Stimulated activated CD8-positive, alpha-beta memory T cell treated with anti-CD3 and anti-CD28 coated beads, Interleukin-2, amount 100 ng/mL, for 48 hours (primary cell): ENCODE data around the gene FAF1.
"Not testable (repeated sequence)": the region's sequence is repeated elsewhere in the genome, so short reads cannot be mapped to it uniquely, and the experiment has no call there.

ENCODE experiments used
- DNase-seq, 2 donors: peaks; one replicate each; pipeline ENCODE4 v3.0.0-alpha.2; 2020; ENCODE audit warnings: low read depth in 2 of 2

The FAF1 gene

DNA sequence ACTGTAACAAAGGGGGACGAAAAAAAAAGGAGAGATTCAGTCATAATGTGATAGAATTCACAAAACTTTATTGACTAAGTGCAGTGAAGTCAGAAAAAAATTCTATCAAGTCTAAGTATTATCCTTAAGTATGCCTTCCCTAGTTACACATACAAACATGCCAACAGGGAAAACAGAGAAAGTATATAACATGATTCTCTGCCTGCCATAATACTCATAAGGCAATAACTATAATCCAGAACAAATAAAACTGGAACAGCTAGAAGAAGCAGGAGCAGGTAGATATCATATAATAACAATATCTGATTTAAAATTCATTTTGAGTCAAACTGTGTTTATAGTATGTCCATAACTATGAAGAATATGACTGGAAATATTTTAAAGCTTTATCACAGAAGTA is 184.3 kb downstream of the FAF1 start:
- no peak for DNase-seq

DNA sequence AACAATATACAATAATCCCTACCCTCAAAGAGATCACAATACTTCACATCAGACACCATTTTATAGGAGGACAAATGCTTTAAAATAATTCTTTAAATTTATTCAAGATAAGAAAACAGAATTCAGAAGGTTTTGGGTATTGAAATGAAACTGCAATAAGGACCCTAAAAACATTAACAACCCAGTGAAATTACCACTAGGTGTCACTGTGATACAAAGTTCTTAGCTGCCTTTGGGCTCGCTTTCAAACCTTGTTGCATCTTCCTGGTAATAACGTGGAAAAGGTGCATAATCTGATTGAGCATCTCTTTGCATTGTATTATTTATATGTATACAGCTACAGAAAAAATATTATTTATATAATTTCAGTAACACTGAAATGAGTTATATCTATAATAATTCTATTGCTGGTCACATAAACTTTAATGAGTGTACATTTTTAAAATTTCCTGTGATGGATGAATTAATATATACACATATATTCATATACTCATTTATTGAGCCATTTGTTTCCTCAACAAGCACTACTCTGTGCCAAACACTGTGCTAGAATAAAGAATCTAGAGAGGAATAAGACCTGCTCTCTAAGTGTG is 185.2 kb downstream of the FAF1 start:
- no peak for DNase-seq

DNA sequence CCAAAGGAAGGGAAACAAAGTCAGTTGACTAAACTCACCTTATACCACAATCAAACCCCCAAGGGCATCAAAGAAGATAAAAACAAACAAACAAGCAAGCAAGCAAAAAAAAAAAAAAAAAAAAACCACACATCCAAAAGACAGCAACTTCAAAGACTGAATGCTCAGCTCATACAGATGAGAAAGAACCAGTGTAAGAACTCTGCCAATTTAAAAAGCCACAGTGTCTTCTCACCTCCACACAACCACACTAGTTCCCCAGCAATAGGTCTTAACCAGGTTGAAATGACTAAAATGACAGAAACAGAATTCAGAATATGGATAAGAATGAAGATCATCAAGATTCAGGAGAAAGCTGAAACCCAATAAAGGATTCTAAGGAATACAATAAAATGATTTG is 193.4 kb downstream of the FAF1 start:
- DNase-seq, result no peak

DNA sequence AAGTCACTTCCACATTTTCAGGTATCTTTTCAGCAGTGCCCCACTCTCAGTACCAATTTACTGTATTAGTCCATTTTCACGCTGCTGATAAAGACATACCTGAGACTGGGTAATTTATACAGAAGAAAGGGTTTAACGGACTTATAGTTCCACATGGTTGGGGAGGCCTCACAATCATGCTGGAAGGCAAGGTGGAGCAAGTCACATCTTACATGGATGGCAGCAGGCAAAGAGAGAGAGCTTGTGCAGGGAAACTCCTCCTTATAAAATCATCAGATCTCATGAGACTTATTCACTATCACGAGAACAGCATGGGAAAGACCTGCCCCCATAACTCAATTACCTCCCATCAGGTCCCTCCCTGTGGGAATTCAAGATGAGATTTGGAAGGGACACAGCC is 203.5 kb downstream of the FAF1 start:
- DNase-seq, result not testable (repeated sequence)

DNA sequence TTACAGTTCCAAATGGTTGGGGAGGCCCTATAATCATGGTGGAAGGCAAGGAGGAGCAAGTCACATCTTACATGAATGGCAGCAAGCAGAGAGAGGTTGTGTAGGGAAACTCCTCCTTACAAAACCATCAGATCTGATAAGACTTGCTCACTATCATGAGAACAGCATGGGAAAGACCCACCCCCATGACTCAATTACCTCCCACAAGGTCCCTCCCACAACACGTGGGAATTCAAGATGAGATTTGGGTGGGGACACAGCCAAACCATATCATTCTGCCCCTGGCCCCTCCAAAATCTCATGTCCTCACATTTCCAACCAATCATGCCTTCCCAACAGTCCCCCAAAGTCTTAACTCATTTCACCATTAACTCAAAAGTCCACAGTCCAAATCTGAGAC is 205.3 kb downstream of the FAF1 start:
- not testable (repeated sequence) for DNase-seq

DNA sequence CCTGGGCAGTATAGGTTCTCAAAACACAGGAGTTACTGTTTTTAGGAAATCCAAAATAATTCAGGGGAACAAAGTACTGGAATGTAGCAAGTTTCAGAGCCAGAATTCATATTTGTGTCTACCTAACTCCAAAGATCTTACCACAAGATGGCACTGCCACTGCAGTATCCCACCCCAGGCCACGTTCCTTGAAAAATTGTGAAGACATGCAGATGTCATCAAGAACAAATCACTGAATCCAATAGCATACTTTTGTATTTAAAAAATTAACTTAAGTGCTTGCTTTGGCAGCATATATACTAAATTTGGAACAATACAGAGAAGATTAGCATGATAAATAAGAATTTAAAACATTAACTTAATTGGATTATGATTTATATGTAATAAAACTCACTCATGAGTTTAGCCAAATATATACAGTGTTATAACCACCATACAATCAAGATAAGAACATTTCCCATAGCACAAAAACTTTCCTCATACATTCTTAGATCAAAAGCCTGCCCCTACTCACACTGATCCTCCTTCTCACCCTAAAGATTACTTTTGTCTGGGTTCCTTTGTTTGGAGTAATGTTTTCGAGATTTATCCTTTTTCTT is 209.9 kb downstream of the FAF1 start:
- no peak for DNase-seq

DNA sequence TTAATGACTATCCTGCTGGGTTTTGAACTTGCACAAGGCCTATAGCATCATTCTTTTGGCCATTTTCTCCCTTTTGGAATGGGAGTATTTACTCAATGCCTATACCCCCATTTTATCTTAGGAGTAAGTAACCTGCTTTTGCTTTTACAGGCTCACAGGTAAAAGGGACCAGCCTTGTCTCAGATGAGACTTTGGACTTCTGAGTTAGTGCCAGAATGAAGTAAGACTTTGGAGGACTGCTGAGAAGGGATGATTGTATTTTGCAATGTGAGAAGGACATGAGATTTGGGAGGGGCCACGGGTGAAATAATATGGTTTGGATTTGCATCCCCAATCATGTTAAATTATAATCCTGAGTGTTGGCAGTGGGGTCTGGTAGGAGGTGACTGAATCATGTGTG is 212.7 kb downstream of the FAF1 start:
- no peak for DNase-seq

DNA sequence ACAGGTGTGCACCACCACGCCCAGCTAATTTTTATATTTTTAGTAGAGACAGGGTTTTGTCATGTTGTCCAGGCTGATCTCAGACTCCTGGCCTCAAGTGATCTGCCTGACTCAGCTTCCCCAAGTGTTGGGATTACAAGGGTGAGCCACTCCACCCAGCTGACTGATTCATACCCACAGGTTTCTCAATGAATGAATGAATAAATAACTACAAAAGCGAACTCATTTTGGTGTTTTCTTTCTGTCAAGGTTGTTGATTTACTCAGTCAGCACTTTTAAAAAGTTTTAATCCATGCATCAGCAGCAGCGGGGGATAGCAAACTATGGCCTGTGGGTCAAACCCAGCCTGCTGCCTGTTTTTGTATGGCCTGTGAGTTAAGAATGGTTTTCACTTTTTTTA is 217.5 kb downstream of the FAF1 start:
- DNase-seq, result no peak

DNA sequence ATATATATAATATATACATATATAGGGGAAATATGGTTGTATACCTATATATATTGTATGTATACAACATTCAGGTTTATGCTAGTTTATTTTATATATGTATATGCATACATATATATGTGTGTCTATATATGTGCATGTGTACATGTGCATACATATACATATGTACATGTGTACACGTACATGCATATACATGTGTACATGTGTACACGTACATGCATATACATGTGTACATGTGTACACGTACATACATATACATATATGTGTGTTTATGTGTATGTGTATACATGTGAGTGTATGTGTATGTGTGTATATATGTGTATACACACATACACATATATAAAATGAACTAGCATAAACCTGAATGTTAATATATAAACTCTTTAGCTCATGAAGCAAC is 220.9 kb downstream of the FAF1 start:
- DNase-seq, result no peak

DNA sequence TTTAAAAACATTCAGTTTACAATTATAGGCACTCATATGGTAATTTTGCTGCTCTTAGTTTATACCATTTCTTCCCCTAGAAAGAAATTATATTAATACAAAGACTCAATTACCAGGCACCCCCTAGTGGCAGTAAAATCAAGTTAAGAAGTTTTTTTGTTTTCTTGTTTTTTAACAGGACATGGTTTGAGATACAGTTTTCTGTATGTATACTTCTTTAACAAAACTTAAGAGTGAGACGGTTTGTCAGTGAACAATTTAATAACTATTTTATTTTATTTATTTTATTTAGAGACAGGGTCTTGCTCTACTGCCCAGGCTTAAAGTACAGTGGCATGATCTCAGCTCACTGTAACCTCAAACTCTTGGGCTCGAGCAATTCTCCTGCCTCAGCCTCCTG is 224.6 kb downstream of the FAF1 start:
- DNase-seq, result no peak

DNA sequence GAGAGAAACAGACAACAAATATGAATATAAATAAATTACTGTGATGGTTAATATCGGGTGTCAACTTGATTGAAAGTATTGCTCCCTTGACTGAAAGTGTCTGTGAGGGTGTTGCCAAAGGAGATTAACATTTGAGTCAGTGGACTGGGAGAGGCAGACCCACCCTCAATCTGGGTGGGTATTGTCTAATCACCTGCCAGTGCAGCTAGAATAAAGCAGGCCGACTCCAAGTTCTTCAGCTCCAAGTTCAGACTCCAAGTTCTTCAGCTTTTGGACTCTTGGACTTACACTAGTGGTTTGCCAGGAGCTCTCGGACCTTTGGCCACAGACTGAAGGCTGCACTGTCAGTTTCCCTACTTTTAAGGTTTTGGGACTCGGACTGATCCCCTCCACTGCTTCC is 232.5 kb downstream of the FAF1 start:
- not testable (repeated sequence) for DNase-seq

DNA sequence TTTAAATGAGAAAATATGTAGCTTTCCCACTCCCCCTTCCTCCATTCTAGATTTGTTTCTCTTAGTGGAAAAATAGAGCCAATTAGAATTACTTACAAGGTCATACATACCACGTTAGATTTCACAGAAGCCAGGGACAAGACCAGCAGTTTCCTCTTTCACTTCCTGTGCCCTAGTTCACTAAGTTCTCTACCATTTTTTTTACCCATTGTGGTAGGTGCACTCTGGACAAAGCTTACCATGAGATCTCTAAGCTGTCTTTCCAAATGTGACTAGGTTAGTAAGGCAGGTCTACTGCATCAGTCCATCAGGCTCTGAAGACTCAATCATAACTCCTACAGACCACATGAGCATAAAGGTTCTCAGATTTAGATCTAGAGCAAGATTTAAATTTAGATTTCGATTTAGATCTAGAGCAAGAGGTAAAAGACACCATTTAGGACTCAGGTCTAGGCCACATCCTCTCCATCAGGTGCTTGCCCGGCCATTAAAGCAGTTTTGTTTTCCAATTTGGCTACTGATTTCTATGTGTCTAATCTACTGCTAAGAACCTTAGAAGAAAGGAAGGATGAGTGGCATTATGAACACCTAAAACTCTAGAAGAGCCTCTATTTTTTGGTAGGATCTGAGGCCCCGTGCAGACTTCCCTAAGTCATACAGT is 235.3 kb downstream of the FAF1 start:
- DNase-seq, result no peak

DNA sequence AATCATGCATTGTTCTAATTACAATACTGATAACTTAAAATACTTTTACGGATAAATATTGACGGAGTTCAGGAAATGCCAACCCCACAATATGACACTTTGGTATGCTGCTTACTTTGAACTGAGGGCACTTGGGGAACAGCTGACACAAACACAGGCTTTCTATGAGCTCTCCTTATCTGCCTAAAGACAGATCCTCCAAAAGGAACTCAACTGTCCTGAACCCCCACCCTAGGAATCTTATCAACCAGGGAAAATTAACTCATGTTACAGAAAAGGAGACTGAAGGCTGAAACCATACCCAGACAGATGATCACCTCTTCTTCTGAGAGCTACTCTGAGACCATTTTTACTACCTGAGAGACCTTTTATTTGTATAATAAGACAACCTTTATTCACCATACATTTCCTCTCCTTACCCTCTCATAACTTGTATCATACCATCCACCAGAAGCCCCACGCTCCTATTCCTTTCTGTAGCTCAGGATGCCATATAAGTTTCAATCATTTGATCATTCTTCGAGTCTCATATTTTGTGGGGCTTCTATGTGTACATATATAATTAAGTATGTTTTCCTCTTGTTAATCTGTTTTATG is 239.5 kb downstream of the FAF1 start:
- no peak for DNase-seq

DNA sequence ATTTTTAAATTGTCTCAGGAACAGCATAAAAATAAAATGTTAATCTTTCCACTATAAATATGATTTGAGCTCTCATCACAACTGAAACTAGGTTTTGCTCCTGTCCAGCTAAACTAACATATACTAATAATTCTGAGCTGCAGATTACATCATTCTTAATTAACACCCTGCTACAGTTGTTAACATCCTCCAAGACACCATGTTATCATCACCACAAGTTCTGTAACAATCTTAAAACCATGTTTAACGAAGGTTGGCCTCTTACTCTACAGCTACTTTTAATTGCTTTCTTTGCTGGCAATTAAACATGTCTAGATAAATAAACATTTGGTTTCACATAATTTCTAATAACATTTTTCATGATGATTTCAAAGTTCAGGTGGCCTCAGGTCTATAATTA is 240.9 kb downstream of the FAF1 start:
- no peak for DNase-seq

DNA sequence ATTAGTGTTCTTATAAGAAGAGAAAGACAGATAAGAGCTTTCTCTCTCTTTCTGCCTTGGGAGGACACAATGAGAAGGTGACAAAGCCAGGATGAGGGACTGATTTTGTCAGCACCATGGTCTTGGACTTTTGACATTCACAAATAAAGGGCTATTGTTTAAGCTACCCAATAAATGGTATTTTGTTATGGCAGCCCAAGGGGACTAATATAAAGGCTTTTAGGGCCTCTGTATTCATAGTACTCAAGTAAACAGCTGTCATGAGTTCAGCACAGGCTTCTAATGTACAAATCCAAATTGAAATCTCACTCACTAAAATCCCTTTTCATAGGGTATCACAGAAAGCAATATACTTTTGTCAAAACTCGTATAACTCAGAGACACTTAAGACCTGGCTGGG is 242.7 kb downstream of the FAF1 start:
- no peak for DNase-seq

DNA sequence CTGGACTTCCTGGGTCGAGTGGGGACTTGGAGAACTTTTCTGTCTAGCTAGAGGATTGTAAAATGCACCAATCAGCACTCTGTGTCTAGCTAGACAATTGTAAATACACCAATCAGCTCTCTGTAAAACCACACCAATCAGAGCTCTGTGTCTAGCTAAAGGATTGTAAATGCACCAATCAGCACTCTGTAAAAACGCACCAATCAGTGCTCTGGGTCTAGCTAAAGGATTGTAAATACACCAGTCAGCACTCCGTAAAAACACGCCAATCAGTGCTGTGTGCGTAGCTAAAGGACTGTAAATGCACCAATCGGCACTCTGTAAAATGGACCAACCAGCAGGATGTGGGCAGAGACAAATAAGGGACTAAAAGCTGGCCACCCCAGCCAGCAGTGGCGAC is 243.6 kb downstream of the FAF1 start:
- not testable (repeated sequence) for DNase-seq

DNA sequence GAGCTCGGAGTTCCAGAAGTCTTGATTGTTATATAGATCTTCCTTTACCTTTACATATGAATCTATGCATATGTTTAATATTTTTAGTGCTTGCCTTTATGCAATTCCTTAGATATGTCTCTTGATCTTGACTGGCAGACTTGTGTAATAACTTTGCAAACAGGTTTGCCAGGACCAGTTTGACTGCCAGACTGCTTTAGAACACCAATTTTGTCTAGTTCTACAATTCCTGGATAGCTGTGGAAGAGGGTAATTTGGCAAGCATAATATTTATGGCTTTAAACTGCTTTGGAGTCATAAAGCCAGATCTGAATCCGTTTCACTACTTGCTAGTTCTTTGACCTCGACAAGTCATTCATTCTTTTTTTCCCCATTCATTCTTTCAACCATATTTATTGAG is 250.0 kb downstream of the FAF1 start:
- DNase-seq, result no peak

DNA sequence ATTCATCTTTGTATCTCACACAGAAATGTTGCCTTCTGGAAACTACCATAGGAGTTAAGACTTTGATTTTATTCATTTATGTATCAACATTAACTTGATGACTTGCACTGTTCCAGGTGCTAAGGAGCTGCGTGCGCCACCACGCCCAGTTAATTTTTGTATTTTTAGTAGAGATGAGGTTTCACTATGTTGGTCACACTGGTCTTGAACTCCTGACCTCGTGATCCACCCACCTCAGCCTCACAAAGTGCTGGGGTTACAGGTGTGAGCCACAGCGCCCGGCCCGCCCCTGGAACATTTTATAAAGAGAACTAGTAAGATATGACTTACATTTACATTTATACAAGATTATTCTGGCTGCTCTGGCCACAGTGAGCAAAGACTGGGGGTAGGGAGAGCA is 252.2 kb downstream of the FAF1 start:
- no peak for DNase-seq

DNA sequence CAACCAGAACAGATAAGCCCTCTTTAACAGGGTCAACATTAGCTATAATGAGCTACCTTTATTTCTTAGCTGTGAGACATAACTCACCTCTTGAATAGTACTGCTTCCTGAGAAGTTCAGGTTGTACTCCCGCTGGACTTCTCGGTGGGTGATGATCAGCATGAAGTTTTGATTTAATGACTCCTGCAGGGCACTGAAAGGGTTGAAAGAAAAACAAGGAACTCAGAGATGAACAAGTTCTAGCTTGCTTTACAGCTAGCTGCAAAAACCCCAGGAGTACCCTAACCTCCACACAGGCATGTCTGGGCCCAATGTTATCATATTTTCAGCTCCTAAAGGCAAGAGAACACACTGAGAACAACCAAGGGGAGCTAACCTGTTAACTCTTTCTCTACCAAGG is 254.4 kb downstream of the FAF1 start:
- no peak for DNase-seq

DNA sequence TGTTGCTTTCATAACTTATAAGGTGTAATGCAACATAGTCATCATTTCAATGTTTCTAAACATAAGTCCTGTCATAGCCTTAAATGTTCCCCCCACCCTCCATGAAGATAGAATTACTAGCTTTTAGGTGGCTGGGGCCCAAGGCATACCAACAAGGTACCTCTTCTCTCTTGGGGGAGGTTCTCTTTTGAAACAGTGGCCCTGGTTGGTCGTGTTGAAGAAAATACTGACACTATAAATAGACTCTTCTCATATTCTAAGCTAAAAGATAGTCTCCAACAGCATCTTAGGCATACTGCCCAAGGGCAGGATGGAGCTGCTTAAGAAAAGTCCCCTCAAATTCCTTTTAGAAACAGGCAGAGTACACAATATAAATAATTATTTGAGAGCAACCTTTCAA is 255.0 kb downstream of the FAF1 start:
- DNase-seq, result no peak

DNA sequence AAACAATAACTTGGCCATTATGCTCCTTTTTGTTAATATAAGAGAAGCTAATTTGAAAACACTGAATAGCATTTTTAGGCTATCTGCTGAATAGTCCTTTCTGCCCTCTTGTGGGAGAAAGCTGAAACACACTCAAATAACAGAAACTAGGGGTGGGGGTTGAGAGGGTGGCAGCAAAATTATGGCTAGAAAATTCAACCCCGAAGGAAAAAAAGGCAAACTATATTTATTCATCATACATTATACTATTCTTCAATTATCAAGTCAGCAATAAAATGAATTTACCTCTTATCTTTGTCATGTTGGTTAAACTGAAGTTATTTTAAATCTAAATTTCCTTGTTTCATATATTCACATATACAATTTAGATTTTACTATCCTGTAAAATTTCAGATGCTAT is 255.9 kb downstream of the FAF1 start:
- DNase-seq, result no peak

DNA sequence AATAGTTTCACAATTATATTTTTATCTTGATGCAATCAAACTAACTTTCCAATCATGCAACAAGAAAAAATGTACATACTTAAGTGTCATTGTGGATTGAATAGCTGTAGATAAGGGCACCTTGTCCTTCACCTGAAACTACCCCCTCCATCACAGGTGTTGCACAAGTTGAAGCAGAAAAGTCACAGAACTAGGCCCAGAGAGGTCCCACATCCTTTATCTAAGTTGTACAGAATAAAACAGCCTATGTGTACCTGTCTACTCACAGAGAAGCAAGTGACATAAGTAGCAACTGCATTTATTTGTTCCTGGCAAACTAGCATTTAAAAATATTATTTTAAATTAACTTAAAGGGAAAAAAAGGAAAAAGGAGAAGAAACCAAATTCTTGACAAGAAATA is 256.8 kb downstream of the FAF1 start:
- no peak for DNase-seq

DNA sequence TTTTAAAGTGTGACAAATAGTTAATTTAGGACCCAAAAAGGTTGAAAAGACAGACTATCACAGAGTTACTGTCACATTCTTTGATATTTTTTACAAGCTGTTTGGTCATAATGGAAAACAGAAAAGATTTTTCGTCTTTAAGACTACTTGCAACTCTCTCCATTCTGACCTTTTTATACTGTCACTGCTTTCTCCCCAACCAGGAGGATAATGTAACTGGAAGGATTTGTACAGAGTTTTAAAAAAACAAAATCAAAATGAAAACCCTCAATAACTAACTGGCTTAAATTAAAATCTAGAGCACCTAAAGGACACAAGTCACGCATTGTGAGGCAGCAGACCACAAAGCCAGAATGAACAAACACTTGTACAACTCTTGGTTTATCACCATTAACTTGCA is 257.7 kb downstream of the FAF1 start:
- DNase-seq, result no peak
